Calu3 (cell line): Measurements from ENCODE around the gene C1orf21. TPM values are rescaled to one million over a fixed set of nuclear protein-coding genes. Genes with fewer than 3 reads are reported as not detected.

Experiments used
- BruUV-seq: library from RNA; stranded (reverse); fragments of 400-500 nt; replicated peaks from 2 replicates; lab custom pipeline; 2021; lab: Mats Ljungman, UMichigan
- CTCF ChIA-PET: fragments of 300-600 bp; sonication (Branson Sonifier 250); formaldehyde crosslinking; loops from one replicate; lab custom pipeline; 2022; ENCODE audit warnings: antibody characterized with exemption; lab: Charles Lee
- DNase-seq: peaks from one replicate; pipeline ENCODE4 v3.0.0; 2022
- H3K27ac Mint-ChIP-seq: one replicate; pipeline ENCODE4 v1.8.0; 2022; ENCODE audit warnings: mixed read lengths; ENCODE audit not compliant: unreplicated experiment
- H3K27me3 Mint-ChIP-seq: one replicate; pipeline ENCODE4 v1.8.0; 2022; ENCODE audit warnings: mixed read lengths; ENCODE audit not compliant: unreplicated experiment
- H3K36me3 Mint-ChIP-seq: one replicate; pipeline ENCODE4 v1.8.0; 2022; ENCODE audit warnings: mild to moderate bottlenecking, moderate library complexity, mixed read lengths; ENCODE audit not compliant: insufficient read depth, unreplicated experiment
- H3K4me1 Mint-ChIP-seq: one replicate; pipeline ENCODE4 v1.8.0; 2022; ENCODE audit warnings: mild to moderate bottlenecking, low read depth, mixed read lengths; ENCODE audit not compliant: unreplicated experiment
- H3K4me3 Mint-ChIP-seq: one replicate; pipeline ENCODE4 v1.8.0; 2022; ENCODE audit warnings: mild to moderate bottlenecking, low read depth, moderate library complexity, mixed read lengths; ENCODE audit not compliant: unreplicated experiment
- H3K9me3 Mint-ChIP-seq: one replicate; pipeline ENCODE4 v1.8.0; 2022; ENCODE audit warnings: low read depth, mixed read lengths; ENCODE audit not compliant: unreplicated experiment
- intact Hi-C: fragments of 100-400 bp; cut with micrococcal nuclease; formaldehyde crosslinking; loops from one replicate; pipeline ENCODE4 v1.10.0; 2022; ENCODE audit not compliant: unreplicated experiment
- total RNA-seq: library from RNA; stranded (reverse); gene quantifications from 2 replicates; pipeline ENCODE4 v1.2.3, GENCODE V29; 2022
- TF ChIP-seq, protein P1 (sequence below): fragments of 200-600 bp; IDR thresholded peaks from one replicate; pipeline ENCODE4 v1.8.0; 2022; ENCODE audit warnings: antibody characterized with exemption; ENCODE audit not compliant: unreplicated experiment

The C1orf21 gene
- total RNA-seq, 1 experiment from 2014 or later: 20.6 TPM

DNA sequence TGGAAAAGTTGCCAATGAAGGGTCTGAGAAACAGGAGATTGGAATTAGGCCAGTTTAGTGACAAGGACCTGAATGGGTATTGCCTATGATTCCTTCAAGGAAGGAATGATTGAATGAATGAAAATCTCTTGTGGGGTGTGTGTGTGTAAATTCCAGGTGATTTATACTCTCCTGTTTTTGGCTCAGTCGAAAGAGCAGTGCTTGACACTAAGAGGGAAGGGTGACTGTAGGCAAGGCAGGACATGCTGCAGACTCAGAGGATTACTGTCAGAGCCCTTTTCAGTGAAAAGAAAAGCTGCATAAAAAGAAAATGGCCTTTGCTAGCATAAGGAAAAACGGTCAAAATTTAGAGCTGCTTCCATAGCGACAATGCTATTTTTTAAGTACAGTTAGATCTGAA, 30.1 kb downstream of the C1orf21 start:
- no TSS peak for BruUV-seq
- Mint-ChIP-seq H3K4me3 (no peak overlapping the region), H3K27ac (no peak overlapping the region), H3K27me3 (no peaks in the 10 kb centered on the region), H3K9me3 (no peaks in the 10 kb centered on the region), H3K4me1 (peaks cover 38% of the 10 kb centered on the region), H3K36me3 (peaks cover 4% of the 10 kb centered on the region)
- CTCF ChIA-PET: interaction anchor here (0.6 kb wide), 1 partner anchor 68 kb away, joined by 5 read pairs; no protein-coding TSS in a partner anchor
- intact Hi-C loops: no loop called here
- DNase-seq: no peak
- TF ChIP-seq, protein P1, sequence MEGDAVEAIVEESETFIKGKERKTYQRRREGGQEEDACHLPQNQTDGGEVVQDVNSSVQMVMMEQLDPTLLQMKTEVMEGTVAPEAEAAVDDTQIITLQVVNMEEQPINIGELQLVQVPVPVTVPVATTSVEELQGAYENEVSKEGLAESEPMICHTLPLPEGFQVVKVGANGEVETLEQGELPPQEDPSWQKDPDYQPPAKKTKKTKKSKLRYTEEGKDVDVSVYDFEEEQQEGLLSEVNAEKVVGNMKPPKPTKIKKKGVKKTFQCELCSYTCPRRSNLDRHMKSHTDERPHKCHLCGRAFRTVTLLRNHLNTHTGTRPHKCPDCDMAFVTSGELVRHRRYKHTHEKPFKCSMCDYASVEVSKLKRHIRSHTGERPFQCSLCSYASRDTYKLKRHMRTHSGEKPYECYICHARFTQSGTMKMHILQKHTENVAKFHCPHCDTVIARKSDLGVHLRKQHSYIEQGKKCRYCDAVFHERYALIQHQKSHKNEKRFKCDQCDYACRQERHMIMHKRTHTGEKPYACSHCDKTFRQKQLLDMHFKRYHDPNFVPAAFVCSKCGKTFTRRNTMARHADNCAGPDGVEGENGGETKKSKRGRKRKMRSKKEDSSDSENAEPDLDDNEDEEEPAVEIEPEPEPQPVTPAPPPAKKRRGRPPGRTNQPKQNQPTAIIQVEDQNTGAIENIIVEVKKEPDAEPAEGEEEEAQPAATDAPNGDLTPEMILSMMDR: no peak

DNA sequence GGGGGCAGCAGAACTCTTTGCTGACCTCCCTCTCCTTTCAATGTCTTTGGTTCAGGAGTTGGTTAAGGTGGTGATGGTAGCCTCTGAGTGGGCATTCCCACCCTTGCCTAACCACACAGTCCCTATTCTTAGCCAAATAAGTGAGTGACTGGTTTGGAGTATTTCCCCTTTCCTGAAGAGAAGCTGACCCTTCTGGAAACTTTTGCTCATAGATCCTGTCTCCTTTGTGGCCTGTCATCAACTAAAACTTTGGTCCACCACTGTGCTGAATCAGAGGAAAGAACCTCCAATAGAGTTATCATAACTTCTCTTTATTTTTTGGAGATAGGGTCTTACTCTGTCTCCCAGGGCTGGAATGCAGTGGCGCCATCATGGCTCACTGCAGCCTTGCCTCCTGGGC, 31.1 kb downstream of the C1orf21 start:
- Mint-ChIP-seq H3K4me1 (peaks cover 38% of the 10 kb centered on the region), H3K27me3 (no peaks in the 10 kb centered on the region), H3K9me3 (no peaks in the 10 kb centered on the region), H3K36me3 (peaks cover 4% of the 10 kb centered on the region), H3K4me3 (no peak overlapping the region), H3K27ac (no peak overlapping the region)
- no peak for DNase-seq
- intact Hi-C loops: no loop called here
- BruUV-seq: no TSS peak
- CTCF ChIA-PET: no interaction called here
- TF ChIP-seq, protein P1: no peak

DNA sequence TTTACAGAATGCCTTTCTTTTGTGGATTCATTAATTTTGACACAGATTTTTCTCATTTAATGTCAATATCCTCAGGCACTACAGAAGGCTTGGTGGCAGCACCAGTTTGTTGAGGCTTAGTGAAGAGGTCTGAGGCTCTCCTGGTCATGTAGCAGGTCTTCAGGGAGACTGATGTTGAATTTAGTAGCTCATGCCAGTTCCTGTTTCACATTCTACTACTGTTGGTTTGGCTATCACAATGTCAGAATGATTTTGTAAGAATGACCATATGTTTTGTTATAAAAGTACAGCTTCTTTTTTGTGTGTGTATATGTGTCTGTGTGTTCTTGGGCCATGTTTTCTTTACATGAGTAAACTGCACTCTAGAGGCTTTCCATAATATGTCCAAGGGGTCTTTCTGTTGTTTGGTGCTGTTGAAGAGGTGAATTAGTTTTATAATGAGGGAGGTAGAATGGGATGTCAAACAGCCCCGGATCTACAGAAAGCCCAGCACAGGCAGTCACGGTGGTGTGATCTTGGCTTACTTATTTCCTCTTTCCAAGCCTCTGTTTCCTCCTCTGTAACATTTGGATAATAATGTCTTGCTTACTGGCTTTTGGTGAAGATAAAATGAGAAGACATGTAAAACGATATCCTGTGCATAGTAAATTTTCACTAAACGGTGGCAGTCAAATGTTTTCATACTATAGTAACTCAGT, 32.0 kb downstream of the C1orf21 start:
- Mint-ChIP-seq H3K9me3 (peaks cover 3% of the 10 kb centered on the region), H3K27me3 (no peaks in the 10 kb centered on the region), H3K27ac (no peak overlapping the region), H3K36me3 (peaks cover 4% of the 10 kb centered on the region), H3K4me1 (peaks cover 38% of the 10 kb centered on the region), H3K4me3 (no peak overlapping the region)
- no peak for DNase-seq
- BruUV-seq: no TSS peak
- intact Hi-C loops: no loop called here
- TF ChIP-seq, protein P1: no peak
- CTCF ChIA-PET: no interaction called here

DNA sequence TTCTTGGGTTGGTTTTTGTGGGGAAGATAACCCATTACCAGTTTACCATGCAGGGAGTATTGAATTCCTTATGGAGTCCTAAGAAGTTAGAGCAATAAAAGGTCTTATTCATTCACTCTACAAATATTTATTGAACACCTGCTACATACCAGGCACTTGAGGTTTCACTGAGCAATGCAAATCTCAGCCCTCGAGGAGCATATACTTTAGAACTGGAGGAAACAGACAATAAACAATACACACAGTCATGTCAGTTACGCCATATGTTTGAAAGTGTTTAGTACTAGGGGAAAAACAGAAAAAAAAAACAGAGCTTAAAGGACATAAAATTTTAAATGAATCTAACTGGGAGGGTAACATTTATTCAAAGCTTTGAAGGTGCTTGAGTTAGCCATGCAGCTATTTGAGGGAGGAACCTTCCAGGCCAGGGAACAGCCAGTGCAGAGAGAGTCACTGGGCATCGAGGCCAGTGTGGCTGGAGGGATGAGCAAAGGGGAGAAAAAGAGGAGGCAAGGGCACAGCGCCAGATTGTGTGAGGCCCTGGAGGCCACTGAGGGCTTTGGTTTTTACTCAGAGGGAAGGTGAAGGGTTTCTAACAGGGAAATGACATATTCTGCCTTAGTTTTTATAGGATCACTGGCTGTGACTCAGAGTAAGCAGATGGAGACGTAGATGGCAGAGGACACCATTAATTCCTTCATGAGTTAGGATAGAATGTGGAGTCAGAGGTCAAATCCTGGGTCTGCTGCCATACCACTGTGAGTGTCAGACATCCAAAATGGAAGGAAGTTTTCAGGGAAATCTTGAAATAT, 32.7 kb downstream of the C1orf21 start:
- H3K4me1 Mint-ChIP-seq: peaks cover 38% of the 10 kb centered on the region
- intact Hi-C loops: no loop called here

More for the DNA sequence above, 32.7 kb downstream of the C1orf21 start:
- no TSS peak for BruUV-seq
- Mint-ChIP-seq H3K36me3 (peaks cover 4% of the 10 kb centered on the region), H3K9me3 (peaks cover 3% of the 10 kb centered on the region), H3K27me3 (no peaks in the 10 kb centered on the region), H3K27ac (peak overlapping the region; percentile 4), H3K4me3 (no peak overlapping the region)
- CTCF ChIA-PET: no interaction called here
- peak; percentile 33 for DNase-seq
- TF ChIP-seq, protein P1: no peak
